Colonic mucosa (tissue), 4 donors: Measurements from ENCODE around the gene SET. TPM values are rescaled to one million over a fixed set of nuclear protein-coding genes. Genes with fewer than 3 reads are reported as not detected.

ENCODE experiments used
- DNase-seq: peaks from one replicate; pipeline ENCODE4 v3.0.0-alpha.2; 2020
- H3K27ac ChIP-seq: fragments of 200-600 bp; one replicate; pipeline ENCODE4 v1.8.0; 2021
- H3K27me3 ChIP-seq: fragments of 200-600 bp; one replicate; pipeline ENCODE4 v1.8.0; 2021
- H3K36me3 ChIP-seq: fragments of 200-600 bp; one replicate; pipeline ENCODE4 v1.8.0; 2021
- H3K4me1 ChIP-seq: fragments of 200-600 bp; one replicate; pipeline ENCODE4 v1.8.0; 2021; ENCODE audit warnings: mild to moderate bottlenecking
- H3K4me3 ChIP-seq: fragments of 200-600 bp; one replicate; pipeline ENCODE4 v1.8.0; 2021
- H3K9ac ChIP-seq, 2 donors: one replicate each; pipeline ENCODE4 v1.7.0; 2013; ENCODE audit warnings: control low read depth in 2 of 2, low read depth in 2 of 2, low read length in 2 of 2
- H3K9me3 ChIP-seq: fragments of 200-600 bp; one replicate; pipeline ENCODE4 v1.8.0; 2021
- intact Hi-C: fragments of 100-400 bp; cut with DNase I; formaldehyde crosslinking; loops from one replicate; pipeline ENCODE4 v1.14.1; 2022
- total RNA-seq, 2 donors: library from RNA; stranded (reverse); fragmentation: NEBNext Ultra II Directional in 1 of 2; extraction: Animal tissue kit (Norgen Biotek cat#: 25700) in 1 of 2; gene quantifications; one replicate each; pipeline ENCODE4 v1.2.1, GENCODE V29; 2021
- TF ChIP-seq, protein P1 (sequence below): fragments of 200-600 bp; IDR thresholded peaks from one replicate; pipeline ENCODE4 v1.8.0; 2022; ENCODE audit warnings: antibody characterized with exemption, mild to moderate bottlenecking
- donor health status: healthy.
- donor health status: DM: no; HTN: no; CAD: no.
- donor health status: DM: no; HTN: no; CAD: no.

SET gene
- total RNA-seq, 2 donors from 2014 or later: 222 to 348 TPM

DNA sequence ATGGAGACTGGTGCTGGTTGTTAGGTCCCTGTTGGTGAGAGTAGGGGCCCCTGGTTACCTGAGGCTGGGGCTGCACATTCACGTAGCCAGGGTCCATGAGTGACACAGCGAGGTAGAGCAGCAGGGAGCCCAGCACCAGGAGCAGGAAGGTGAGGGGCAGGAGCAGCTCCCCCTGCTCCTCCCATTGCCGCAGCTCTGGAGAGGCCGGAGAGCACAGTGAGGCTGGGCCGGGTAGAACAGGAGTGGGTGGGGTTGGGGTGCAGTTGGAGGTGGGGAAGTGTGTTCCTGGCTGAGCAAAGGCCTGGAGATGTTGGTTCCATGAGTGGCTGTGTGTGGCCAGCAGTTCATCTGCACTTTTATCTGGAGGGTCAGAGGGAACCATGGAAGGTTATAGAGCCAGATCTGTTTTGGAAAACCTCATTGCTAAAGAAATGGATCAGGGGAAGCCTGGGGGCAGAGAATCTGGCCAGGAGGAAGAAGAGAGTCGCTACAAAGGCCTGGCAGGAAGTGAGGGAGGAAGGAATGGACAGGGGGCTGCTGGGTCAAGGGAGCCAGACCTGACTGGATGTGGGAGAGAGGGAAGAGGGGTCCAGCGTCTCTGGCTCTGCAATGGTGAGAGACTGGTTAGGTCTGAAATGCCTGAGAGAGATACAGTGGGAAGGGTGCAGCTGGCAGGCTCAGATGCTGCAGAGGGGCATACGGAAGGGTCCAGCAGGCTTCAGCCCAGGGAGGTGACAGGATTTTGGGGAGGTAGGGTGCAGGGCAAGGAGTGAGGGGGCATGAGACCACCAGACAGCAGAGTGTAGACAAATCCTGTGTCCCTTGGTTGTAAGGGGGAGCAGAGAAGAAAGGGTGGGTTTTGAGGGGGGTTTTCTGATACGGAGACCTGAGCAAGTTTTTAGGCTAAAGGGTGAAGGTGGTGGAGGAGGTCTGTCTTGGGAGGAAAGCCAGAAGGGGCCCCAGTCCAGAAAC lies 33.6 kb downstream of the SET start:
- DNase-seq: no peak
- Histone ChIP-seq H3K9me3 (no peaks in the 10 kb centered on the region), H3K9ac (peak overlapping the region in 1 of 2 donors; percentile 97), H3K36me3 (no peaks in the 10 kb centered on the region), H3K4me1 (no peaks in the 10 kb centered on the region), H3K27me3 (no peaks in the 10 kb centered on the region), H3K27ac (no peak overlapping the region), H3K4me3 (no peak overlapping the region)
- TF ChIP-seq, protein P1, sequence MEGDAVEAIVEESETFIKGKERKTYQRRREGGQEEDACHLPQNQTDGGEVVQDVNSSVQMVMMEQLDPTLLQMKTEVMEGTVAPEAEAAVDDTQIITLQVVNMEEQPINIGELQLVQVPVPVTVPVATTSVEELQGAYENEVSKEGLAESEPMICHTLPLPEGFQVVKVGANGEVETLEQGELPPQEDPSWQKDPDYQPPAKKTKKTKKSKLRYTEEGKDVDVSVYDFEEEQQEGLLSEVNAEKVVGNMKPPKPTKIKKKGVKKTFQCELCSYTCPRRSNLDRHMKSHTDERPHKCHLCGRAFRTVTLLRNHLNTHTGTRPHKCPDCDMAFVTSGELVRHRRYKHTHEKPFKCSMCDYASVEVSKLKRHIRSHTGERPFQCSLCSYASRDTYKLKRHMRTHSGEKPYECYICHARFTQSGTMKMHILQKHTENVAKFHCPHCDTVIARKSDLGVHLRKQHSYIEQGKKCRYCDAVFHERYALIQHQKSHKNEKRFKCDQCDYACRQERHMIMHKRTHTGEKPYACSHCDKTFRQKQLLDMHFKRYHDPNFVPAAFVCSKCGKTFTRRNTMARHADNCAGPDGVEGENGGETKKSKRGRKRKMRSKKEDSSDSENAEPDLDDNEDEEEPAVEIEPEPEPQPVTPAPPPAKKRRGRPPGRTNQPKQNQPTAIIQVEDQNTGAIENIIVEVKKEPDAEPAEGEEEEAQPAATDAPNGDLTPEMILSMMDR: no peak
- intact Hi-C loops: no loop called here

DNA sequence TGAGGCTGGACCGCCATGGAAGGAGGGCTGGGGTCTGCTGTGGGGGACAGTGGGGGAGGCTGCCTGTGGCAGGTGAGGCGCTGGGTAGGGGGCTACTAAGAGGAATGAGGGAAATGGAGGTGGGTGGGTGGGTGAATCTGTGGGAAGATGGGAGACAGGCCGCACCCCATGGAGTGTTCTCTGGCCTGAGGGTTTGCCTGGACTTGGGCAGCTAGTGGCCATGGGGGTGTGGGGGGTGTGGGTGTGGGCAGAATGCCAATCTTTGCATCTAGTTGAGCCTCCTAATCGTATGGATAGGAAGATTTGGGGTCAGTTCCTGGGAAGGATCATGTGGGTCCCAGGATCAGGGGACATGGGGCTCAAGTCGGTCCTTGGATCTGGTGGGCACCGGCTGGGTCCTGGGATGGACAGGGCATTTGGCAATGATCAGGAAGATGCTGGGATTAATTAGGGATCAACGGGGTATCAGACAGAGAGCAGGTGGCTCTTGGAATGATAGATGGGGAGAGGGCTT lies 34.4 kb downstream of the SET start:
- Histone ChIP-seq H3K36me3 (no peaks in the 10 kb centered on the region), H3K4me1 (no peaks in the 10 kb centered on the region), H3K27me3 (no peaks in the 10 kb centered on the region), H3K9ac (peak overlapping the region; percentile 81 to 97), H3K27ac (peak overlapping the region; percentile 89), H3K4me3 (peak overlapping the region; percentile 96), H3K9me3 (no peaks in the 10 kb centered on the region)
- DNase-seq: peak; percentile 37
- intact Hi-C loops: no loop called here
- TF ChIP-seq, protein P1: no peak

DNA sequence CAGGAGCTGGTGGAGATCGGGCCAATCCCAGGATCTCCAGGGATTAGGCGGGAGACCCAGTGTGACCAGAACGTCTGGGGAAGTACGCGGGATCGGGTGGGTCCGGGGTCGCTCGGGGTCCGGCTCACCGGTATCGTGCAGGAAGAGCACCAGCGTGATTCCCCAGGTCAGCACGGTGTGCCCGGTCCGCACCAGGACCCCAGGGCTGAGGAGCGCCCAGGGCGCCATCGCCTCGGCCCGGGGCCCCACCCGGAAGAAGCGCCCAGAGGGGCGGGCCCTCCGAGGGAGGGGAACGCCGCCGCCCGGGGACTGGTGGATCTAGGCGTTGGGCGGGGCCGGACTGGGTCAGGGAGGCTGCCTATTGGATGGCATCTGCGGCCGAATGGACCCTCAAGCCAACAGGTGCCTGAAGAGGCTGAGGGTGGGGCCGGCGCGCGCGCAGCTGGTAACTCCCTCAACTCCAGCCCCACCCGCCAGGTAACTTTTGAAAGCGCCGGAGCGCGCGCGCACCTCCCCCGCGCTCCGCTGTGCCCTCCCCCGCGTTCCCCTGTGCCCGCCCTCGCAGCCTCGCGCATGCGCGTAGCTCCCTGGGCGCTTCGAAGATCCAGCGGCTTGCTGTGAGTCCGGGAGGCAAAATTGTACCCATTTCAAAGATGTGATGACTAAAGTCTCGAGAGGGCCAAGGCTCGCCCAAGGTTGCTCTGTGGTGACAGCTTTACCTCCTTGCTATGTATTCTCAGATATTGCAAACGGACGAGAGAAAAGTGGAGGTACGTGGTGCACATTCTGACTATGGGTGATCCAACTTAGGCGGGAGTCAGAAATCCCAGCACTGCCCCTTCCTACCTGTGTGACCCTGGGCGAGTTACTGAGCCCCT lies 35.1 kb downstream of the SET start, which contains the start of gene ZDHHC12:
TSS of gene ZDHHC12 (minus strand) at position 262 of the 878 bp plus-strand sequence. CDS start at position 228, 34 bp downstream.
- no peaks in the 10 kb centered on the region for H3K27me3 ChIP-seq
- DNase-seq: peak; percentile 99
- peak within 1 kb of the TSS; percentile 89 for H3K27ac ChIP-seq
- H3K36me3 ChIP-seq: no peaks in the 10 kb centered on the region
- TF ChIP-seq, protein P1: no peak
- intact Hi-C loops: no loop called here
- H3K4me3 ChIP-seq: peak within 1 kb of the TSS; percentile 96
- H3K9ac ChIP-seq: peak within 1 kb of the TSS; percentile 81 to 97
- no peaks in the 10 kb centered on the region for H3K9me3 ChIP-seq
- H3K4me1 ChIP-seq: no peaks in the 10 kb centered on the region

DNA sequence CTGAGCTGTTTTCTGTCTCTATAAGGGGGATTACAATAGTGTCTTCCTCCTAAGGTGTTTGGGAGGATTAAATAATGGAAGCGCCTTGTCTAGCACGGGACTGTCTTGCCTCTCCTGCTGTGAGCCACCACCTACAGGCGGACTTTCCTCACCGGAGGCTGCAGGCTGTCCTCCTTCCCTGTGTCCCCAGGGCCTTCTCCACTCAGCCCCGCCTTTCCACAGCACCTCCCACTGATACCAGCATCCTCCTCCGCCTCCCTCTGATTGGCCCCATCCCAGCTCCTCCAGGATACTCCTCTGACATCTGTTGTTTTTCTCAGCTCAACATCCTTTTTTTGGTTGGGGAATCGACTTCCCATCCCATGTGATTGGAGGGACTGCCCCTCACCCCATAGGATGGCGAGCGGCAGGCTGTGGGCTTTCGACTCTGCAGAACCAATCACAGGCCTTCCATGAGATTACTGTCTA lies 35.8 kb downstream of the SET start:
- Histone ChIP-seq H3K9ac (peak overlapping the region in 1 of 2 donors; percentile 65), H3K4me3 (peak overlapping the region; percentile 96), H3K27ac (peak overlapping the region; percentile 89), H3K9me3 (no peaks in the 10 kb centered on the region), H3K4me1 (no peaks in the 10 kb centered on the region), H3K27me3 (no peaks in the 10 kb centered on the region), H3K36me3 (no peaks in the 10 kb centered on the region)
- intact Hi-C loops: no loop called here
- DNase-seq: peak; percentile 89
- TF ChIP-seq, protein P1: no peak

DNA sequence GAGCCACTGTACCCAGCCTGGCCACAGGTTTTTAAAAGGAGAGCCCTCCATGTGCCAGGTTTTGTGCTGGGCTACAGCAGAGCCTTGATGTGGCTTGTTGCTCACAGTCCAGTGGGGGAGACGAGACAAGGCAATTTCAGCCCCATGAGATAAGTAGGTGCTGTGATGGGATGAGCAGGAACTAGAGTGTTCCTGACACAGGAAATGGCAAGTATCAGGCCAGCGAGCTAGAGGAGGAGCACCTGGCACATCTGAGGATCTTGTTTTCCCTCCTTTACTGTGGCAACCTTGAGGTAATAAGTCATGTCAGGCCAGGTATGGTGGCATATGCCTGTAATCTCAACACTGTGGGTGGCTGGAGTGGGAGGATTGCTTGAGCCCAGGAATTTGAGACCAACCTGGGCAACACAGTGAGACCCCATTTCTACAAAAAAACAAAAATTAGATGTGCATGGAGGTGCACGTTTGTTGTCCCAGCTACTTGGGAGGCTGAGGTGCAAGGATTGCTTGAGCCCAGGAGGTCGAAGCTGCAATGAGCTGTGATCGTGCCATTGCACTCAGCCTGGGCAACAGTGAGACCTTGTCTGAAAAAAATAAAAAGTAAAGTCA lies 38.7 kb downstream of the SET start:
- DNase-seq: no peak
- intact Hi-C loops: no loop called here
- H3K9ac ChIP-seq: no peak overlapping the region
- H3K27me3 ChIP-seq: no peaks in the 10 kb centered on the region
- peaks cover 5% of the 10 kb centered on the region for H3K36me3 ChIP-seq
- H3K4me3 ChIP-seq: no peak overlapping the region
- H3K4me1 ChIP-seq: no peaks in the 10 kb centered on the region
- no peak overlapping the region for H3K27ac ChIP-seq
- no peaks in the 10 kb centered on the region for H3K9me3 ChIP-seq
- TF ChIP-seq, protein P1: no peak
